ENCODE data around the gene FAM168B.

FAM168B gene

DNA sequence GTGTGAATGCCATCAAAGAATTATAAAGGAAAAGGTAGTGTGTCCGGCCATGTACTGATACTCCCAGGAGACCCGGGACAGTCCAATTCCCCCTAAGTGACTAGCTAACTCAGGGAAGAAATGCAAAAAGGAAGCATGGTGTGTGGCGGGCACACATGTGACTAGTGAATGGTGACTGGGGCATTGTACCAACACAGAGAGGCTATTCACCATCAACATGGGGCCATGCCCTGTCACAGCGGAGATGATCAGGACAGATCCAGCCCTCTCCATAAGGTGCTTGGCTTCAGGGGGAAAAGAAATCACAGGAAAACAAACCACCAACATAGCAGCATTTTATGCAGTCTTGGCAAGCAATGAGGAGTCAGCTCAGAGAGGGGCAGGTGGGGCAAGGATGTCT, 34.3 kb downstream of the FAM168B start:
- DNase-seq (ENCODE audit: low read depth), result no peak
- no peak overlapping the region for H3K4me3 ChIP-seq (ENCODE audit: low read depth, low read length)
- TF ChIP-seq, protein P1, sequence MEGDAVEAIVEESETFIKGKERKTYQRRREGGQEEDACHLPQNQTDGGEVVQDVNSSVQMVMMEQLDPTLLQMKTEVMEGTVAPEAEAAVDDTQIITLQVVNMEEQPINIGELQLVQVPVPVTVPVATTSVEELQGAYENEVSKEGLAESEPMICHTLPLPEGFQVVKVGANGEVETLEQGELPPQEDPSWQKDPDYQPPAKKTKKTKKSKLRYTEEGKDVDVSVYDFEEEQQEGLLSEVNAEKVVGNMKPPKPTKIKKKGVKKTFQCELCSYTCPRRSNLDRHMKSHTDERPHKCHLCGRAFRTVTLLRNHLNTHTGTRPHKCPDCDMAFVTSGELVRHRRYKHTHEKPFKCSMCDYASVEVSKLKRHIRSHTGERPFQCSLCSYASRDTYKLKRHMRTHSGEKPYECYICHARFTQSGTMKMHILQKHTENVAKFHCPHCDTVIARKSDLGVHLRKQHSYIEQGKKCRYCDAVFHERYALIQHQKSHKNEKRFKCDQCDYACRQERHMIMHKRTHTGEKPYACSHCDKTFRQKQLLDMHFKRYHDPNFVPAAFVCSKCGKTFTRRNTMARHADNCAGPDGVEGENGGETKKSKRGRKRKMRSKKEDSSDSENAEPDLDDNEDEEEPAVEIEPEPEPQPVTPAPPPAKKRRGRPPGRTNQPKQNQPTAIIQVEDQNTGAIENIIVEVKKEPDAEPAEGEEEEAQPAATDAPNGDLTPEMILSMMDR (IDR thresholded peaks at IDR 0.05; ENCODE audit: control insufficient read depth, extremely low read depth, insufficient read depth), result no peak

DNA sequence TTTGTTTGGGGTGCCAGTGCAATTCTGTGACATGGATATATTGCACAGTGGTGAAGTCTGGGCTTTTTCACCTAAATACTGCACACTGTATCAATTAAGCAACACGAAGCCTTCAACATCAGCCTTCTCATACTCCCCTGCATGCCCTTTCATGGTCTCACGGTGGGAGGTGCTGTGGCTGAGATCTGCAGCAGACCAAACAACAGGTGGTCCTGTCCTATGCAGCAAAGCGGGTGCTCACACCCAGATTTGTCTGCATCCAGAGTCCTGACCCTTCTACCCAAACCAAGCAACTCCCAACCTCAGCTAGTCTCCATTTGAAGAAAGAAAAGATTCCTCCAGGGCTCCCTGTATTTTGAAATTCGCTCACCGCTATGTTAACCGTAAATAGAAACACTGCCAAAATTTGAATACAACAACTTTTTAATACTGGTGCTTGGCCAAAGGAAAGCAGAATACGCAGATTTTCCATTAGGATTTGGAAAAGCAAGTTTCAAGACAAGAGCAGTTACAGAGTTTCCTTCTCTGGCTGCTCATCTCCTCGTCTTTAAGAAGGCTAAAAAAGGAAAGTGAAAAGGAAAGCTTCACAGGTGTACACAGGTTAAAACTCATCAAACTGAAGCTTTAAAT, 34.9 kb downstream of the FAM168B start:
- no peak overlapping the region for H3K4me3 ChIP-seq (ENCODE audit: low read depth, low read length)
- DNase-seq (ENCODE audit: low read depth), result no peak
- TF ChIP-seq, protein P1 (IDR thresholded peaks at IDR 0.05; ENCODE audit: control insufficient read depth, extremely low read depth, insufficient read depth), result no peak

GRCh38 chr2:131056932-131057287, 36.4 kb downstream of the FAM168B start:
- no peak for DNase-seq (ENCODE audit: low read depth)

DNA sequence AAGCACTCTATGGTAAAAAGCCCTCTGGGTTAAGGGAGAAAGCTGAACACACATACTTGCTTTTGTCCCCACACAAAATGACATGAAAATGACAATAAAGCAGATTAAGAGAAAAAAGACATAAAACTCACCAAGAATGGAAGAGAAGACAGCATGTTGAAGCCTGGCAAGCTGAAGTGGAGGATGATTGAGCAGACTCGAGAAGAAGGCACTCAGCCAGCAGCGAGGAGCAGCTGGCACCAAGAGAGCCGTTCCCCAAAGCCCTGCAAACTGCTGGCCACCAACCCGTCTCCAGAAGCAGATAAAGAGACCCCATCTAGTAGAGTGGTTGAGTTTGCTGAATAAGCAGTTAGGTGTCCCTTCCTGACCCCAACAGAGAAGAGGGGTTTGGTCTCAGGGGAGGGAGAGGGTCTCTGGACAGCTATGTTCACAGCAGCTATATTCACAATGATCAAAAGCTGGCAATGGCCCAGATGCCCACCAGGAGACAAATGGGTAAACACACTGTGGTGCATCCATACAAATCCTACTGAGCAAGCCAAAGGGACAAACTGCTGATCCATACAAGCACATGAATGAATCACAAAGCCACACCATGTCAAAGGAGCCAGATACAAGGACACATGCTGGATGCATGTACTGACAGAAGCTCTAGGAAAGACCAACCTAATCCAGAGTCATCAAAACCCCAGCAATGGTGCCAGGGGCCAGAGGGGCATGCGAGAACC, 36.9 kb downstream of the FAM168B start:
- DNase-seq (ENCODE audit: low read depth), result no peak
- TF ChIP-seq, protein P1 (IDR thresholded peaks at IDR 0.05; ENCODE audit: control insufficient read depth, extremely low read depth, insufficient read depth), result no peak
- no peak overlapping the region for H3K4me3 ChIP-seq (ENCODE audit: low read depth, low read length)

More at GRCh38 chr2:131056932-131057287, 36.4 kb downstream of the FAM168B start:
- TF ChIP-seq, protein P1 (IDR thresholded peaks at IDR 0.05; ENCODE audit: control insufficient read depth, extremely low read depth, insufficient read depth), result no peak
- no peak overlapping the region for H3K4me3 ChIP-seq (ENCODE audit: low read depth, low read length)

DNA sequence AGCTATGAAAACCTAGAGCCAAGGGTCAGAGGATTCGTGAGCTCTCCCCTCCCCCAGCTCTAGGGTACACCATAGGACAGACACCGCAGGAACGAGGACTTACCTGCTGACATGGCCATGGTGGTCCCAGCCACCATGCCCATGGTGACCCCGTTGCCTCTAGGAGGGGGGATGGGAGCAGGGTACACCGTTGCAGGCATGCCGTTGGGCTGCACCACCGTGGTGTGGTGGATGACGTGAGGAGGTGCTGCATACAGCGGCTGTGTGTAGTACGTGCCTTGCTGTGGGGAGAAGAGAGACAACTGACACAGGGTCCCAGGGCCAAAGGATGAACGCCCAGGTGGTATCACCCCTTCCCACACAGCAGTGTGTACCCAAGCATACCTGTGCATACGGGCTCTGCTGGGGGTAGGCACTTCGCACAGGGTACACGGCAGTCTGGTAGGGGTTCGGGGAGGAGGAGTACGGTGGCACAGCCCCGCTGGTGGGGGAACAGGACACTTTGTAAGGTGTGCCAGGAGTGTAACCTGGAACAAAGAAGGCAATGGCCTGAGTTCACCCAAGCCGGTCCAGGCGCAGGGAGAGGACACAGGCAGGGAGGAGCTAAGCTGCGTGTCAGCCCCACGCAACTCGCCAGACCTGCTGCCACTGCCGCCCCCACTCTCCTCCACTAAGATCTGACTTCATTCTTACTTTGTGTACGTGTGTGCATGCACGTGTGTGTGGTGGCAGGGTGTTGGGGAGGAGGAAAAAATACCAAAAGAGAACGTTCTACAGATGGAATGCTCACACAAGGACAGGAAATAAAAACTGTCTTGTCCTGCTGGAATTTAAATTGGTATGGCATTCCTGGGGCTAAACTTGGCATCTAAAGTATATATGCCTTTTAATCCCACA, 37.8 kb downstream of the FAM168B start:
- TF ChIP-seq, protein P1 (IDR thresholded peaks at IDR 0.05; ENCODE audit: control insufficient read depth, extremely low read depth, insufficient read depth), result no peak
- H3K4me3 ChIP-seq (ENCODE audit: low read depth, low read length), result no peak overlapping the region
- no peak for DNase-seq (ENCODE audit: low read depth)

GRCh38 chr2:131054488-131054887, 38.8 kb downstream of the FAM168B start:
- H3K4me3 ChIP-seq (ENCODE audit: low read depth, low read length), result no peak overlapping the region
- no peak for DNase-seq (ENCODE audit: low read depth)
- TF ChIP-seq, protein P1 (IDR thresholded peaks at IDR 0.05; ENCODE audit: control insufficient read depth, extremely low read depth, insufficient read depth), result no peak

Data from LNCaP clone FGC (cell line).